ENCODE data around the gene KIAA2012.

Gene KIAA2012

GRCh38 chr2:202052235-202052634, 20.8 kb upstream of the KIAA2012 start:
- DNase-seq = no peak
- Histone ChIP-seq H3K4me3 (ENCODE audit: low read depth, low read length) (no peak overlapping the region), H3K27ac (no peak overlapping the region), H3K9me3 (ENCODE audit: severe bottlenecking) (no peaks in the 10 kb centered on the region), H3K27me3 (ENCODE audit: insufficient read depth, low read depth, severe bottlenecking) (no peaks in the 10 kb centered on the region), H3K36me3 (no peaks in the 10 kb centered on the region)
- no peak for TF ChIP-seq CTCF (IDR thresholded peaks at IDR 0.05; ENCODE audit: low read depth, low read length)

GRCh38 chr2:202054679-202055078, 18.4 kb upstream of the KIAA2012 start:
- DNase-seq = no peak
- no peaks in the 10 kb centered on the region for H3K9me3 ChIP-seq (ENCODE audit: severe bottlenecking)
- no peaks in the 10 kb centered on the region for H3K27me3 ChIP-seq (ENCODE audit: insufficient read depth, low read depth, severe bottlenecking)
- no peak overlapping the region for H3K4me3 ChIP-seq (ENCODE audit: low read depth, low read length)
- H3K36me3 ChIP-seq = no peaks in the 10 kb centered on the region
- no peak overlapping the region for H3K27ac ChIP-seq
- no peak for TF ChIP-seq CTCF (IDR thresholded peaks at IDR 0.05; ENCODE audit: low read depth, low read length)

- no peak overlapping the region for H3K4me3 ChIP-seq (ENCODE audit: low read depth, low read length)
- no peak overlapping the region for H3K27ac ChIP-seq
- no peaks in the 10 kb centered on the region for H3K36me3 ChIP-seq
- no peak for TF ChIP-seq CTCF (IDR thresholded peaks at IDR 0.05; ENCODE audit: low read depth, low read length)
- no peaks in the 10 kb centered on the region for H3K9me3 ChIP-seq (ENCODE audit: severe bottlenecking)
- no peaks in the 10 kb centered on the region for H3K27me3 ChIP-seq (ENCODE audit: insufficient read depth, low read depth, severe bottlenecking)
- DNase-seq = no peak
Observed at GRCh38 chr2:202056611-202057010, 16.4 kb upstream of the KIAA2012 start.

- no peak for TF ChIP-seq CTCF (IDR thresholded peaks at IDR 0.05; ENCODE audit: low read depth, low read length)
- Histone ChIP-seq H3K4me3 (ENCODE audit: low read depth, low read length) (no peak overlapping the region), H3K27me3 (ENCODE audit: insufficient read depth, low read depth, severe bottlenecking) (no peaks in the 10 kb centered on the region), H3K9me3 (ENCODE audit: severe bottlenecking) (no peaks in the 10 kb centered on the region), H3K36me3 (no peaks in the 10 kb centered on the region), H3K27ac (no peak overlapping the region)
- DNase-seq = no peak
Observed at GRCh38 chr2:202060218-202060617, 12.8 kb upstream of the KIAA2012 start.

- Histone ChIP-seq H3K4me3 (ENCODE audit: low read depth, low read length) (no peak overlapping the region), H3K9me3 (ENCODE audit: severe bottlenecking) (no peaks in the 10 kb centered on the region), H3K36me3 (no peaks in the 10 kb centered on the region), H3K27me3 (ENCODE audit: insufficient read depth, low read depth, severe bottlenecking) (no peaks in the 10 kb centered on the region), H3K27ac (no peak overlapping the region)
- no peak for DNase-seq
- no peak for TF ChIP-seq CTCF (IDR thresholded peaks at IDR 0.05; ENCODE audit: low read depth, low read length)
Observed at GRCh38 chr2:202061695-202062094, 11.4 kb upstream of the KIAA2012 start.

- Histone ChIP-seq H3K27me3 (ENCODE audit: insufficient read depth, low read depth, severe bottlenecking) (no peaks in the 10 kb centered on the region), H3K9me3 (ENCODE audit: severe bottlenecking) (no peaks in the 10 kb centered on the region), H3K36me3 (no peaks in the 10 kb centered on the region), H3K4me3 (ENCODE audit: low read depth, low read length) (no peak overlapping the region), H3K27ac (peak overlapping the region; percentile 85)
- no peak for TF ChIP-seq CTCF (IDR thresholded peaks at IDR 0.05; ENCODE audit: low read depth, low read length)
- DNase-seq = peak; percentile 60
Observed at GRCh38 chr2:202064171-202064880, 8.7 kb upstream of the KIAA2012 start.
